Kidney epithelial cell (primary cell): Measurements from ENCODE around the gene PRORP. TPM values are rescaled to one million over a fixed set of nuclear protein-coding genes. Genes with fewer than 3 reads are reported as not detected.

ENCODE experiments used
- DNase-seq: peaks from one replicate; pipeline ENCODE4 v3.0.0-alpha.2; 2010; ENCODE audit warnings: low read depth
- H3K27me3 ChIP-seq: 2 replicates; pipeline ENCODE4 v1.6.0; 2011; ENCODE audit warnings: low read length; ENCODE audit not compliant: control insufficient read depth, insufficient read depth
- H3K36me3 ChIP-seq: 2 replicates; pipeline ENCODE4 v1.5.1; 2011; ENCODE audit warnings: low read length; ENCODE audit not compliant: control insufficient read depth, insufficient read depth
- H3K4me3 ChIP-seq: 2 replicates; pipeline ENCODE4 v1.5.1; 2011; ENCODE audit warnings: low read depth, mild to moderate bottlenecking, control low read depth, low read length
- total RNA-seq: library from RNA; depleted of rRNA; stranded (reverse); fragments of >200 nt; gene quantifications from 2 replicates; pipeline ENCODE4 v1.2.3, GENCODE V29; 2015
- TF ChIP-seq, protein P1 (sequence below): IDR thresholded peaks from 2 replicates; pipeline ENCODE4 v1.5.1; 2011; ENCODE audit warnings: mild to moderate bottlenecking, moderate library complexity, low read length, control low read depth, inconsistent platforms; ENCODE audit not compliant: insufficient read depth, poor library complexity, severe bottlenecking

PRORP gene
- total RNA-seq, 1 donor from 2014 or later, result 40.0 TPM

- TF ChIP-seq, protein P1, sequence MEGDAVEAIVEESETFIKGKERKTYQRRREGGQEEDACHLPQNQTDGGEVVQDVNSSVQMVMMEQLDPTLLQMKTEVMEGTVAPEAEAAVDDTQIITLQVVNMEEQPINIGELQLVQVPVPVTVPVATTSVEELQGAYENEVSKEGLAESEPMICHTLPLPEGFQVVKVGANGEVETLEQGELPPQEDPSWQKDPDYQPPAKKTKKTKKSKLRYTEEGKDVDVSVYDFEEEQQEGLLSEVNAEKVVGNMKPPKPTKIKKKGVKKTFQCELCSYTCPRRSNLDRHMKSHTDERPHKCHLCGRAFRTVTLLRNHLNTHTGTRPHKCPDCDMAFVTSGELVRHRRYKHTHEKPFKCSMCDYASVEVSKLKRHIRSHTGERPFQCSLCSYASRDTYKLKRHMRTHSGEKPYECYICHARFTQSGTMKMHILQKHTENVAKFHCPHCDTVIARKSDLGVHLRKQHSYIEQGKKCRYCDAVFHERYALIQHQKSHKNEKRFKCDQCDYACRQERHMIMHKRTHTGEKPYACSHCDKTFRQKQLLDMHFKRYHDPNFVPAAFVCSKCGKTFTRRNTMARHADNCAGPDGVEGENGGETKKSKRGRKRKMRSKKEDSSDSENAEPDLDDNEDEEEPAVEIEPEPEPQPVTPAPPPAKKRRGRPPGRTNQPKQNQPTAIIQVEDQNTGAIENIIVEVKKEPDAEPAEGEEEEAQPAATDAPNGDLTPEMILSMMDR, result no peak
- no peaks in the 10 kb centered on the region for H3K36me3 ChIP-seq
- no peaks in the 10 kb centered on the region for H3K27me3 ChIP-seq
- no peak overlapping the region for H3K4me3 ChIP-seq
- DNase-seq, result no peak
Measured at GRCh38 chr14:35154016-35154415, 31.7 kb downstream of the PRORP start.

DNA sequence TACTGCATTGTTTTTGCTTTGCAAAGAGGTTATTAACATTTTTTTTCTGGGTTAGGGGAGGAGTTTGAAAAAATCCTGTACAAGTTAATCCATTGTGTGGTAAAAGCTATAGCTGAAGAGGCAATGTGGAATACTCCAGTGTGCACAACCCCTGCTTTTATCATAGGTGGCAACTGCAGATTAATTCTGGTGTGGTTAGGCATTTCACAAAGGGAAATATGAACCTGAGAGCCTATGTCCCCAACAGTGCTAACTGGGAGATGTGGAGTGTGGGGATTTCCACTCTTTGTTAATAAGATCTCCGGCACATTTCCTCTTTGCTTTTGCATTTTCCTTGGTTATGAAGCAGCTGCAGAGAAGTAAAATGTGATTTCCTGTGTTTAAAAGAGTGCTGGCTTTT lies 33.6 kb downstream of the PRORP start:
- TF ChIP-seq, protein P1, result no peak
- H3K36me3 ChIP-seq, result no peaks in the 10 kb centered on the region
- DNase-seq, result no peak
- no peaks in the 10 kb centered on the region for H3K27me3 ChIP-seq
- no peak overlapping the region for H3K4me3 ChIP-seq

GRCh38 chr14:35158491-35158890 lies 36.1 kb downstream of the PRORP start:
- no peak for DNase-seq
- Histone ChIP-seq H3K4me3 (no peak overlapping the region), H3K36me3 (no peaks in the 10 kb centered on the region), H3K27me3 (no peaks in the 10 kb centered on the region)
- TF ChIP-seq, protein P1, result no peak

- H3K4me3 ChIP-seq, result no peak overlapping the region
- DNase-seq, result peak; percentile 57
- TF ChIP-seq, protein P1, result no peak
- H3K36me3 ChIP-seq, result no peaks in the 10 kb centered on the region
- H3K27me3 ChIP-seq, result no peaks in the 10 kb centered on the region
Measured at GRCh38 chr14:35158951-35159653, 36.8 kb downstream of the PRORP start.

- peak; percentile 97 for DNase-seq
- H3K27me3 ChIP-seq, result no peaks in the 10 kb centered on the region
- TF ChIP-seq, protein P1, result no peak
- H3K4me3 ChIP-seq, result no peak overlapping the region
- no peaks in the 10 kb centered on the region for H3K36me3 ChIP-seq
Measured at GRCh38 chr14:35159742-35160409, 37.5 kb downstream of the PRORP start.

- no peak overlapping the region for H3K4me3 ChIP-seq
- H3K36me3 ChIP-seq, result no peaks in the 10 kb centered on the region
- no peak for DNase-seq
- H3K27me3 ChIP-seq, result no peaks in the 10 kb centered on the region
- TF ChIP-seq, protein P1, result no peak
Measured at GRCh38 chr14:35161231-35161630, 38.9 kb downstream of the PRORP start.
